K562 (cell line): ENCODE data around the gene GPR32. TPM values are rescaled to one million over a fixed set of nuclear protein-coding genes. Genes with fewer than 3 reads are reported as not detected.

Experiments used
- AFF1 ChIP-seq, 2 experiments: fragments of 450-650 bp; IDR thresholded peaks; 2 replicates each; pipeline ENCODE4 v1.6.1; 2018; ENCODE audit warnings: mild to moderate bottlenecking in 2 of 2, low read depth in 1 of 2; ENCODE audit not compliant: partially characterized antibody in 2 of 2
- CHCHD3 ChIP-seq: fragments of 250-450 bp; sonication (Bioruptor Pico); IDR thresholded peaks from 2 replicates; pipeline ENCODE4 v2.1.2; 2022; ENCODE audit warnings: mild to moderate bottlenecking
- CSDE1 ChIP-seq, 2 experiments: fragments of 450-650 bp; IDR thresholded peaks; 2 replicates each; pipeline ENCODE4 v1.6.1; 2016; ENCODE audit warnings: mild to moderate bottlenecking in 1 of 2
- DMBX1 ChIP-seq: fragments of 250-450 bp; sonication (Bioruptor Pico); IDR thresholded peaks from 2 replicates; pipeline ENCODE4 v1.8.0; 2022; ENCODE audit warnings: inconsistent platforms, mild to moderate bottlenecking, moderate library complexity, borderline replicate concordance
- DNMT1 ChIP-seq: fragments of 450-650 bp; IDR thresholded peaks from 2 replicates; pipeline ENCODE4 v1.6.1; 2016; ENCODE audit warnings: antibody characterized with exemption, mild to moderate bottlenecking
- E2F1 ChIP-seq: sonication (generic); formaldehyde crosslinking; IDR thresholded peaks from 2 replicates; pipeline ENCODE4 v1.8.1; 2023; ENCODE audit warnings: mild to moderate bottlenecking, missing genetic modification reagents, moderate library complexity
- ETV5 ChIP-seq: sonication (generic); formaldehyde crosslinking; IDR thresholded peaks from 2 replicates; pipeline ENCODE4 v1.4.0; 2020; ENCODE audit warnings: low read depth, mild to moderate bottlenecking, missing genetic modification reagents
- HDAC8 ChIP-seq: fragments of 450-650 bp; IDR thresholded peaks from 2 replicates; pipeline ENCODE4 v1.6.1; 2016; ENCODE audit warnings: mild to moderate bottlenecking, missing genetic modification characterization, moderate library complexity, missing compliant biosample characterization
- MCM7 ChIP-seq, 2 experiments: fragments of 450-650 bp; IDR thresholded peaks; 2 replicates each; pipeline ENCODE4 v1.6.1; 2016 to 2018
- MLLT1 ChIP-seq, 2 experiments: fragments of 450-650 bp; IDR thresholded peaks; 2 replicates each; pipeline ENCODE4 v1.6.1; 2016
- MYC ChIP-seq, 2 experiments: fragments of 250-450 bp in 1 of 2; sonication (Bioruptor Pico) in 1 of 2; IDR thresholded peaks; 2 replicates each; pipeline versions ENCODE4 v1.5.1 to v1.6.1; 2012 to 2021; ENCODE audit warnings: low read depth in 2 of 2, borderline replicate concordance in 1 of 2, improper control_type of control experiment in 1 of 2, low read length in 1 of 2, mild to moderate bottlenecking in 1 of 2, moderate library complexity in 1 of 2
- NFXL1 ChIP-seq: fragments of 450-650 bp; formaldehyde crosslinking; IDR thresholded peaks from 2 replicates; pipeline ENCODE4 v1.4.0; 2021; ENCODE audit warnings: mild to moderate bottlenecking
- NONO ChIP-seq, 2 experiments: fragments of 200-400 bp in 1 of 2; fragments of 450-650 bp in 1 of 2; formaldehyde crosslinking in 1 of 2; IDR thresholded peaks; 2 replicates each; pipeline ENCODE4 v1.6.1; 2017; ENCODE audit warnings: low read depth in 2 of 2, mild to moderate bottlenecking in 2 of 2, moderate library complexity in 2 of 2, low read length in 1 of 2
- PHF20 ChIP-seq: fragments of 450-650 bp; IDR thresholded peaks from 2 replicates; pipeline ENCODE4 v1.6.1; 2018; ENCODE audit not compliant: partially characterized antibody
- RB1 ChIP-seq: fragments of 450-650 bp; IDR thresholded peaks from 2 replicates; pipeline ENCODE4 v1.6.1; 2017; ENCODE audit warnings: low read depth, mild to moderate bottlenecking
- STAG1 ChIP-seq: sonication (generic); formaldehyde crosslinking; IDR thresholded peaks from 2 replicates; pipeline ENCODE4 v1.5.0; 2020; ENCODE audit warnings: missing genetic modification reagents, borderline replicate concordance
- ZNF436 ChIP-seq: fragments of 250-450, 450-650 bp; sonication (Bioruptor Pico); formaldehyde crosslinking; IDR thresholded peaks from 2 replicates; pipeline ENCODE4 v1.7.0; 2020; ENCODE audit warnings: mild to moderate bottlenecking
- ZNF551 ChIP-seq: fragments of 250-450 bp; sonication (Bioruptor Pico); IDR thresholded peaks from 2 replicates; pipeline ENCODE4 v1.5.0; 2021; ENCODE audit warnings: mild to moderate bottlenecking, moderate library complexity
- ZNF740 ChIP-seq, 3 experiments: fragments of 200-800 bp in 1 of 3; sonication (Bioruptor generic) in 1 of 3; sonication (generic) in 1 of 3; formaldehyde crosslinking in 1 of 3; IDR thresholded peaks; 2 replicates each; pipeline versions ENCODE4 v1.6.1 to v1.8.0; 2016 to 2022; ENCODE audit warnings: mild to moderate bottlenecking in 2 of 3, missing compliant biosample characterization in 2 of 3, missing genetic modification characterization in 2 of 3, missing genetic modification reagents in 1 of 3
- polyA plus RNA-seq, 8 experiments: library from polyadenylated mRNA; depleted of rRNA in 4 of 8; stranded (reverse) in 5 of 8; unstranded in 3 of 8; fragments of >200 nt; fragmentation: Nextera tagmentation in 2 of 8; fragmentation: Illumina TruSeq in 1 of 8; extraction: Ambion mirVana in 2 of 8; extraction: Trizol in 1 of 8; gene quantifications; 2 replicates each; pipeline versions ENCODE4 v1.2.1 to v1.2.3, GENCODE V29; 2011 to 2014; ENCODE audit warnings: inconsistent platforms in 1 of 8, missing spikeins in 1 of 8
- total RNA-seq, 7 experiments: library from RNA; depleted of rRNA in 6 of 7; stranded (reverse); fragments of >200 nt in 6 of 7; fragmentation: Illumina TruSeq in 2 of 7; extraction: Trizol in 2 of 7; gene quantifications; 2 replicates each; pipeline versions ENCODE4 v1.2.1 to v1.2.3, GENCODE V29; 2011 to 2021; ENCODE audit warnings: low replicate concordance in 1 of 7

GPR32 gene
- total and polyA plus RNA-seq, 9 of the 15 experiments (the other 6 are each of a cell fraction or from before 2014, with no cell fraction given) = not detected

GRCh38 chr19:50728084-50728737 lies 42.1 kb upstream of the GPR32 start (continued):
- 0 out of 2 replicates have a peak, but pooled peaks have one; percentile 33 for TF ChIP-seq ZNF740 (CRISPR knock-in tag; IDR thresholded peaks at IDR 0.05)
- TF ChIP-seq ZNF740 (tag; IDR thresholded peaks at IDR 0.05) = no peak
- TF ChIP-seq NFXL1 (CRISPR knock-in tag) = no peak
- TF ChIP-seq ZNF551 (CRISPR knock-in tag) = no peak
- TF ChIP-seq CSDE1 (IDR thresholded peaks at IDR 0.05) = no peak
- TF ChIP-seq CHCHD3 (CRISPR knock-in tag) = no peak
- TF ChIP-seq PHF20 = no peak
- TF ChIP-seq STAG1 (CRISPR knock-in tag) = no peak
- TF ChIP-seq NONO (IDR thresholded peaks at IDR 0.05; ENCODE audit: low read depth in 2 of 2, low read length in 1 of 2) = 0 out of 4 replicates have a peak, but pooled peaks of 1 of the 2 experiments have one; percentile 33
- peak in 1 of 2 experiments; percentile 66 for TF ChIP-seq AFF1 (IDR thresholded peaks at IDR 0.05; ENCODE audit: low read depth in 1 of 2, partially characterized antibody in 2 of 2)
- TF ChIP-seq MLLT1 (IDR thresholded peaks at IDR 0.05) = no peak; a peak in 1 of 4 replicates
- TF ChIP-seq DNMT1 = no peak
- peak; percentile 90 for TF ChIP-seq ETV5 (CRISPR knock-in tag)
- no peak for TF ChIP-seq RB1
- peak; percentile 22; the same call in 1 of the 2 replicates for TF ChIP-seq DMBX1 (CRISPR knock-in tag)
- TF ChIP-seq MCM7 (IDR thresholded peaks at IDR 0.05) = no peak
- TF ChIP-seq MYC (IDR thresholded peaks at IDR 0.05; ENCODE audit: low read depth, low read length) = peak; percentile 96
- peak; percentile 80; the same call in 1 of the 2 replicates for TF ChIP-seq MYC (CRISPR knock-in tag; IDR thresholded peaks at IDR 0.05; ENCODE audit: borderline replicate concordance, low read depth)
- TF ChIP-seq ZNF436 (CRISPR knock-in tag) = peak; percentile 14; the same call in 1 of the 2 replicates
- TF ChIP-seq E2F1 (CRISPR knock-in tag) = no peak
- TF ChIP-seq HDAC8 (tag) = 0 out of 2 replicates have a peak, but pooled peaks have one; percentile 57
